OCI-LY3 (cell line): ENCODE data around the gene SCYL3.
"Not testable (repeated sequence)": the region's sequence is repeated elsewhere in the genome, so short reads cannot be mapped to it uniquely, and the experiment has no call there.

Source experiments
- H2AFZ ChIP-seq: fragments of 200-600, 300-600 bp; shearing (Covaris generic); 2 replicates; pipeline ENCODE4 v1.6.0; 2014; ENCODE audit warnings: antibody characterized with exemption, low read depth, low read length
- H3K27ac ChIP-seq: fragments of 200-600, 300-600 bp; sonication (generic); 2 replicates; pipeline ENCODE4 v1.5.1; 2014; ENCODE audit warnings: mild to moderate bottlenecking, low read length, moderate library complexity, mixed read lengths
- H3K27me3 ChIP-seq: fragments of 200-600, 300-600 bp; sonication (generic); 2 replicates; pipeline ENCODE4 v1.6.1; 2014; ENCODE audit warnings: low read depth, low read length, mixed read lengths
- H3K36me3 ChIP-seq: fragments of 200-600, 300-600 bp; sonication (generic); replicated peaks from 2 replicates; pipeline ENCODE3; 2014; ENCODE audit warnings: low read depth, low read length, mixed read lengths
- H3K4me1 ChIP-seq: fragments of 300-600, 200-600 bp; sonication (generic); 2 replicates; pipeline ENCODE4 v1.6.1; 2014; ENCODE audit warnings: low read length, mixed read lengths
- H3K4me2 ChIP-seq: fragments of 200-600, 300-600 bp; sonication (generic); 2 replicates; pipeline ENCODE4 v1.6.1; 2014; ENCODE audit warnings: low read length, mixed read lengths
- H3K4me3 ChIP-seq: fragments of 300-600, 200-600 bp; sonication (generic); 2 replicates; pipeline ENCODE4 v1.5.1; 2014; ENCODE audit warnings: antibody characterized with exemption, mild to moderate bottlenecking, low read length, moderate library complexity
- H3K79me2 ChIP-seq: fragments of 300-600, 200-600 bp; shearing (Covaris generic); 2 replicates; pipeline ENCODE4 v1.6.1; 2014; ENCODE audit warnings: mild to moderate bottlenecking, low read length, mixed read lengths
- H3K9ac ChIP-seq: fragments of 300-600, 200-600 bp; shearing (Covaris generic); 2 replicates; pipeline ENCODE4 v1.6.0; 2014; ENCODE audit warnings: mild to moderate bottlenecking, low read length, moderate library complexity
- H3K9me3 ChIP-seq: fragments of 200-600, 300-600 bp; shearing (Covaris generic); 2 replicates; pipeline ENCODE4 v1.6.1; 2014; ENCODE audit warnings: low read length, mixed read lengths; ENCODE audit not compliant: insufficient read depth
- H4K20me1 ChIP-seq: fragments of 200-600, 300-600 bp; sonication (generic); 2 replicates; pipeline ENCODE4 v1.6.1; 2016; ENCODE audit warnings: low read length, mixed read lengths; ENCODE audit not compliant: insufficient read depth
- EZH2phosphoT487 ChIP-seq: fragments of 200-600 bp; shearing (Covaris generic); IDR thresholded peaks from 2 replicates; pipeline ENCODE4 v1.6.1; 2018; ENCODE audit warnings: antibody characterized with exemption, mixed run types, low read depth
- TF ChIP-seq, protein P1 (sequence below): fragments of 200-600, 300-600 bp; sonication (generic); IDR thresholded peaks from 2 replicates; pipeline ENCODE4 v1.5.1; 2014; ENCODE audit warnings: antibody characterized with exemption, low read length, low read depth

SCYL3 gene

GRCh38 chr1:169869426-169869825, 24.3 kb downstream of the SCYL3 start:
- no peak for TF ChIP-seq EZH2phosphoT487
- TF ChIP-seq, protein P1, sequence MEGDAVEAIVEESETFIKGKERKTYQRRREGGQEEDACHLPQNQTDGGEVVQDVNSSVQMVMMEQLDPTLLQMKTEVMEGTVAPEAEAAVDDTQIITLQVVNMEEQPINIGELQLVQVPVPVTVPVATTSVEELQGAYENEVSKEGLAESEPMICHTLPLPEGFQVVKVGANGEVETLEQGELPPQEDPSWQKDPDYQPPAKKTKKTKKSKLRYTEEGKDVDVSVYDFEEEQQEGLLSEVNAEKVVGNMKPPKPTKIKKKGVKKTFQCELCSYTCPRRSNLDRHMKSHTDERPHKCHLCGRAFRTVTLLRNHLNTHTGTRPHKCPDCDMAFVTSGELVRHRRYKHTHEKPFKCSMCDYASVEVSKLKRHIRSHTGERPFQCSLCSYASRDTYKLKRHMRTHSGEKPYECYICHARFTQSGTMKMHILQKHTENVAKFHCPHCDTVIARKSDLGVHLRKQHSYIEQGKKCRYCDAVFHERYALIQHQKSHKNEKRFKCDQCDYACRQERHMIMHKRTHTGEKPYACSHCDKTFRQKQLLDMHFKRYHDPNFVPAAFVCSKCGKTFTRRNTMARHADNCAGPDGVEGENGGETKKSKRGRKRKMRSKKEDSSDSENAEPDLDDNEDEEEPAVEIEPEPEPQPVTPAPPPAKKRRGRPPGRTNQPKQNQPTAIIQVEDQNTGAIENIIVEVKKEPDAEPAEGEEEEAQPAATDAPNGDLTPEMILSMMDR: no peak
- Histone ChIP-seq H3K27ac (no peak overlapping the region), H2AFZ (no peak overlapping the region), H3K4me1 (peaks cover 13% of the 10 kb centered on the region), H3K9ac (no peak overlapping the region), H3K36me3 (peaks cover 82% of the 10 kb centered on the region), H3K79me2 (no peaks in the 10 kb centered on the region), H3K27me3 (no peaks in the 10 kb centered on the region), H3K9me3 (no peaks in the 10 kb centered on the region), H3K4me3 (no peak overlapping the region), H3K4me2 (no peak overlapping the region), H4K20me1 (no peaks in the 10 kb centered on the region)

- H3K4me3 ChIP-seq: no peak overlapping the region
- TF ChIP-seq, protein P1: no peak
- TF ChIP-seq EZH2phosphoT487: no peak
- H2AFZ ChIP-seq: no peak overlapping the region
- H4K20me1 ChIP-seq: no peaks in the 10 kb centered on the region
- H3K36me3 ChIP-seq: peaks cover 80% of the 10 kb centered on the region
- no peak overlapping the region for H3K4me2 ChIP-seq
- H3K27me3 ChIP-seq: no peaks in the 10 kb centered on the region
- no peak overlapping the region for H3K27ac ChIP-seq
- H3K79me2 ChIP-seq: no peaks in the 10 kb centered on the region
- H3K9ac ChIP-seq: no peak overlapping the region
- H3K4me1 ChIP-seq: peaks cover 9% of the 10 kb centered on the region
- H3K9me3 ChIP-seq: no peaks in the 10 kb centered on the region
Observed at GRCh38 chr1:169868978-169869377, 24.7 kb downstream of the SCYL3 start.

GRCh38 chr1:169867012-169867675, 26.6 kb downstream of the SCYL3 start:
- H3K4me3 ChIP-seq: no peak overlapping the region
- H3K79me2 ChIP-seq: no peaks in the 10 kb centered on the region
- no peak overlapping the region for H2AFZ ChIP-seq
- H4K20me1 ChIP-seq: no peaks in the 10 kb centered on the region
- H3K4me1 ChIP-seq: no peaks in the 10 kb centered on the region
- H3K27me3 ChIP-seq: no peaks in the 10 kb centered on the region
- H3K9ac ChIP-seq: no peak overlapping the region
- TF ChIP-seq EZH2phosphoT487: no peak
- TF ChIP-seq, protein P1: no peak
- H3K4me2 ChIP-seq: no peak overlapping the region
- H3K9me3 ChIP-seq: no peaks in the 10 kb centered on the region
- H3K36me3 ChIP-seq: peaks cover 72% of the 10 kb centered on the region
- no peak overlapping the region for H3K27ac ChIP-seq

DNA sequence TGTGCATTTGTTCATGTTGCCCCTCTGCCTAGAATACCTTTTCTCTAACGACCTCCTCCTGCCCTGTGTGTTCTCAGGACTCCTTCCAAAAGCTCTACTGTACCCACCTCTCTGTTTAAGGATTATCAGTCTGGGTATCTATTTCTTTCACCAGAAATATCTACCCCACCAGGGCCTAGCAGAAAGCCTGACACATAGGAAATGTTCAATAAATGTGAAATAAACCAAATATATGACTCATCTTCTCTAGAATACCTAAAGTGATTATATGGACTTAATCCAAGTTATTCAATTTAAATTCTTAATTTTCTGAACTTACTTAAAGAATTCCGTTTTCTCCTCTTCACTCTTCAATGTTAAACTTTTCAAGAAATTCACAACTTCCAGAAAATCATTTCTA, 27.1 kb downstream of the SCYL3 start:
- no peak overlapping the region for H3K4me2 ChIP-seq
- no peaks in the 10 kb centered on the region for H4K20me1 ChIP-seq
- H2AFZ ChIP-seq: no peak overlapping the region
- H3K79me2 ChIP-seq: no peaks in the 10 kb centered on the region
- H3K27me3 ChIP-seq: no peaks in the 10 kb centered on the region
- TF ChIP-seq, protein P1: no peak
- no peak for TF ChIP-seq EZH2phosphoT487
- no peak overlapping the region for H3K27ac ChIP-seq
- H3K4me3 ChIP-seq: no peak overlapping the region
- H3K4me1 ChIP-seq: no peaks in the 10 kb centered on the region
- H3K9me3 ChIP-seq: no peaks in the 10 kb centered on the region
- peaks cover 74% of the 10 kb centered on the region for H3K36me3 ChIP-seq
- H3K9ac ChIP-seq: no peak overlapping the region

DNA sequence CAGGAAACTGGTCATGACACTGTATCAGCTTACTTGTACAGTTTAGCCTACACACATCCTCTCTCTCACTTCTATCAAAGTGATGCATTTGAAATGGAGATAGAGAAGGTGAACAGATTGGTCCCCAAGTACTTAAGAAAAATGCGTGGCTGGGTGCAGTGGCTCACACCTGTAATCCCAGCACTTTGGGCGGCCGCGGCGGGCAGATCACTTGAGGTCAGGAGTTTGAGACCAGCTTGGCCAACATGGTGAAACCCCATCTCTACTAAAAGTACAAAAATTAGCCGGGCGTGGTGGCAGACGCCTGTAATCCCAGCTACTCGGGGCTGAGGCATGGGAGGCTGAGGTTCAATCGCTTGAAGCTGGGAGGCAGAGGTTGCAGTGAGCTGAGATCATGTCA, 29.2 kb downstream of the SCYL3 start:
- not testable (repeated sequence) for H3K27ac ChIP-seq
- Histone ChIP-seq H3K36me3 (peaks cover 75% of the 10 kb centered on the region), H3K4me1 (peaks cover 12% of the 10 kb centered on the region)

More for the DNA sequence above, 29.2 kb downstream of the SCYL3 start:
- not testable (repeated sequence) for H3K9ac ChIP-seq, H3K79me2 ChIP-seq, H4K20me1 ChIP-seq, H3K9me3 ChIP-seq, H2AFZ ChIP-seq, H3K4me3 ChIP-seq, H3K27me3 ChIP-seq, H3K4me2 ChIP-seq
